AG04450 (cell line): ENCODE data around the gene RPS6KA5. TPM values are rescaled to one million over a fixed set of nuclear protein-coding genes. Genes with fewer than 3 reads are reported as not detected.
"Not testable (repeated sequence)": the region's sequence is repeated elsewhere in the genome, so short reads cannot be mapped to it uniquely, and the experiment has no call there.

Experiments used
- CTCF ChIA-PET: fragments of 300-600, 350-600 bp; formaldehyde crosslinking; extraction: SDS; loops from one replicate; lab custom pipeline; 2022; ENCODE audit warnings: antibody characterized with exemption, inconsistent platforms; lab: Charles Lee
- POLR2A ChIA-PET: fragments of 350-600 bp; formaldehyde crosslinking; extraction: SDS; loops from one replicate; lab custom pipeline; 2021; ENCODE audit warnings: antibody characterized with exemption, inconsistent platforms; lab: Yijun Ruan, JAX
- DNase-seq: peaks from one replicate; pipeline ENCODE4 v3.0.0-alpha.2; 2011; ENCODE audit warnings: low read depth, low spot score
- H3K27ac ChIP-seq: one replicate; pipeline ENCODE4 v1.5.1; 2012; ENCODE audit warnings: low read depth, low read length, control low read depth
- H3K27me3 ChIP-seq: one replicate; pipeline ENCODE4 v1.6.0; 2012; ENCODE audit warnings: low read length; ENCODE audit not compliant: control insufficient read depth, insufficient read depth
- H3K4me3 ChIP-seq: 2 replicates; pipeline ENCODE4 v1.5.1; 2011; ENCODE audit warnings: mild to moderate bottlenecking, low read depth, low read length, control low read depth
- H3K9me3 ChIP-seq: 2 replicates; pipeline ENCODE4 v1.5.1; 2012; ENCODE audit warnings: low read length; ENCODE audit not compliant: control insufficient read depth, insufficient read depth
- polyA plus RNA-seq: library from polyadenylated mRNA; depleted of rRNA; stranded (reverse); fragments of >200 nt; gene quantifications from 2 replicates; pipeline ENCODE4 v1.2.3, GENCODE V29; 2011
- TF ChIP-seq, protein P1 (sequence below): IDR thresholded peaks from 2 replicates; pipeline ENCODE4 v1.5.1; 2011; ENCODE audit warnings: low read depth, low read length, control low read depth, inconsistent platforms

The RPS6KA5 gene
- polyA plus RNA-seq, 1 experiment = 1.5 TPM

DNA sequence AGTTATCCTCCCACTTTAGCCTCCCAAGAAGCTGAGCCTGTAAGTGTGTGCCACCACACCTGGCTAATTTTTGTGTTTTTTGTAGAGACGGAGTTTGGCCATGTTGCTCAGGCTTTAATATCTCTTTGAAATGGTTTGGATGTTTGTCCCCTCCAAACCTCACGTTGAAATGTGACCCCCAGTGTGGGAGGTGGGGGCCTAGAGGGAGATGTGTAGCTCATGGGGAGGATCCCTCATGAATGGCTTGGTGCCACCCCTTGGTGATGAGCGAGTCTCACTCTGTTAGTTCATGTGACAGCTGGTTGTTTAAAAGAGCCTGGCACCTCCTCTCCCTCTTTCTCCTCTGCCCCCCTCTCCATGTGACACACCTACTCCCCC, 220.6 kb downstream of the RPS6KA5 start:
- ChIA-PET POLR2A (no interaction called here), CTCF (interaction anchor here (0.6 to 1.2 kb wide), 2 partner anchors 23 to 26 kb away, joined by 4 to 11 read pairs; no protein-coding TSS in a partner anchor)
- no peak for DNase-seq
- no peaks in the 10 kb centered on the region for H3K27me3 ChIP-seq
- TF ChIP-seq, protein P1, sequence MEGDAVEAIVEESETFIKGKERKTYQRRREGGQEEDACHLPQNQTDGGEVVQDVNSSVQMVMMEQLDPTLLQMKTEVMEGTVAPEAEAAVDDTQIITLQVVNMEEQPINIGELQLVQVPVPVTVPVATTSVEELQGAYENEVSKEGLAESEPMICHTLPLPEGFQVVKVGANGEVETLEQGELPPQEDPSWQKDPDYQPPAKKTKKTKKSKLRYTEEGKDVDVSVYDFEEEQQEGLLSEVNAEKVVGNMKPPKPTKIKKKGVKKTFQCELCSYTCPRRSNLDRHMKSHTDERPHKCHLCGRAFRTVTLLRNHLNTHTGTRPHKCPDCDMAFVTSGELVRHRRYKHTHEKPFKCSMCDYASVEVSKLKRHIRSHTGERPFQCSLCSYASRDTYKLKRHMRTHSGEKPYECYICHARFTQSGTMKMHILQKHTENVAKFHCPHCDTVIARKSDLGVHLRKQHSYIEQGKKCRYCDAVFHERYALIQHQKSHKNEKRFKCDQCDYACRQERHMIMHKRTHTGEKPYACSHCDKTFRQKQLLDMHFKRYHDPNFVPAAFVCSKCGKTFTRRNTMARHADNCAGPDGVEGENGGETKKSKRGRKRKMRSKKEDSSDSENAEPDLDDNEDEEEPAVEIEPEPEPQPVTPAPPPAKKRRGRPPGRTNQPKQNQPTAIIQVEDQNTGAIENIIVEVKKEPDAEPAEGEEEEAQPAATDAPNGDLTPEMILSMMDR = no peak
- H3K4me3 ChIP-seq = no peak overlapping the region
- H3K9me3 ChIP-seq = no peaks in the 10 kb centered on the region
- no peak overlapping the region for H3K27ac ChIP-seq

DNA sequence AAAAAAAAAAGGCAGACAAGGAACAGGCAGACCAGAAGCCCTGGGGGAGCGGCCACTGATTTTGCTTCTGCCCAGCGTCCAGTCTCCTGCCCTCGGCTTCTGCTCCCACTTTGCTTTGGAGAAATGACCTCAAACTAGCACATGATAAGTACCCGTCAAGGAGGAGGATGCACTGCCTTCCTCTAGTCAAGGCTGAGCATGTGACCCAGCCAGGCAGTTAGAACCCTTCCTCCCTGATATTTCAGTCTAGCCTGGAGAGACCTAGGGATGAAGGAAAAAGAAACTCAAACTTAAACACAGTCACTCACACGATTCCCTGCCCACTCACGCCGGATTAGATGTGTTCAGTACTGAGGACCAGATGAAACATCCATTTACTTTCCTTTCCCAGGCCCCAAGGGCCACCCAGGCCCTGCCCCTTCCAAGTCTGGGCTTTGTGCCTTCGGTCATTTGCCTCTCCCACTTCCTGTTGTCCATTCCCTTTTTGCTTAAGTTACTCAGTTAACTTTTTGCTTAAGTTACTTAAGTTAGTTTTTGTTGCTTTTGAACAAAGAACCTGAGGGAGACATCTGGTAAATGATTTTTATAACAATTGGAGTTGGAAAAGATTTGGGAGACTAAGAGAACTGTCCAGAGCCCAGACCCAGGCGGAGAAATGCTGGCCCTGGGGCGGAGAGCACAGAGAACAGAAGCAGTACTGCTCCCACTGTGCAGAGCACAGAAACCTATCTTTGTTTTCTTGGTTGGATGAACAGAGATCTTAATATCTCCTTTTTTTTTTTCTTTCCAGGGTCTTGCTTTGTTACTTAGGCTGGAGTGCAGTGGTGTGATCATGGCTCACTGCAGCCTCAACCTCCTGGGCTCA, 221.2 kb downstream of the RPS6KA5 start:
- TF ChIP-seq, protein P1 = no peak
- ChIA-PET CTCF (no interaction called here), POLR2A (no interaction called here)

DNA sequence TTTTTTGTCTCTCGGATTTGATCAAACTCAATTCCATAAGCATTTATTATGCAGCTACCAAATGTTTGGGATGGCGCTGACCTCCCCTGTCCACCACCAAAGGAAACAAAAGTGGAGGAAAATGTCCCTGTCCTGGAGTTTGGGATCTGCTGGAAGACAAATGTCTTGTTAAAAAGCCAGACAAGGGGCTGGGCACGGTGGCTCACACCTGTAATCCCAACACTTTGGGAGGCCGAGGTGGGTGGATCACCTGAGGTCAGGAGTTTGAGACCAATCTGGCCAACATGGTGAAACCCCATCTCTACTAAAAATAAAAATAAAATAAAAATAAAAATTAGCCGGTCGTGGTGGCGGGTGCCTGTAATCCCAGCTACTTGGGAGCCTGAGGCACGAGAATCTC, 221.9 kb downstream of the RPS6KA5 start:
- H3K27ac ChIP-seq, H3K4me3 ChIP-seq, DNase-seq, CTCF ChIA-PET, POLR2A ChIA-PET, H3K9me3 ChIP-seq, H3K27me3 ChIP-seq: not testable (repeated sequence)

More for the DNA sequence above, 221.2 kb downstream of the RPS6KA5 start:
- no peak for DNase-seq
- no peaks in the 10 kb centered on the region for H3K9me3 ChIP-seq
- H3K27me3 ChIP-seq = no peaks in the 10 kb centered on the region
- no peak overlapping the region for H3K27ac ChIP-seq
- no peak overlapping the region for H3K4me3 ChIP-seq

DNA sequence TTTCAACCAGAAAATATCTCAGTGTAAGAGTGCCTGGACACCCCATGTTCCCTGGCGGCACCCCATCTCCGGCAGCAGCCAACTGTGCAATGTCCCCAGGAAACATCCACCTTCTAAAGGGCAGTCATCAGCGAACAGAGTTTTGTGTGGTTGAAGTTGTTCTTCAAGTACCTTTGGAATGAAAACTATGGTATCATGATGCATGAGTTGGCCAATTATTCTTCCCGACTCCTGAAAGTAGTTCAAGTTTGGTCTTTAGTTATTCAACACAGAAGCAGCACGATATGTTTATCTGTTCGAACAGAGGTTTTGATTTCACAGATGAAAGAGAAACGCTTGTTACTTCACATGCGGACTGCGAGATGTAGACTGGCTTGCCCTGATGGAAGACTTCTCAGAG, 223.1 kb downstream of the RPS6KA5 start:
- POLR2A ChIA-PET = no interaction called here
- DNase-seq = no peak
- TF ChIP-seq, protein P1 = no peak

DNA sequence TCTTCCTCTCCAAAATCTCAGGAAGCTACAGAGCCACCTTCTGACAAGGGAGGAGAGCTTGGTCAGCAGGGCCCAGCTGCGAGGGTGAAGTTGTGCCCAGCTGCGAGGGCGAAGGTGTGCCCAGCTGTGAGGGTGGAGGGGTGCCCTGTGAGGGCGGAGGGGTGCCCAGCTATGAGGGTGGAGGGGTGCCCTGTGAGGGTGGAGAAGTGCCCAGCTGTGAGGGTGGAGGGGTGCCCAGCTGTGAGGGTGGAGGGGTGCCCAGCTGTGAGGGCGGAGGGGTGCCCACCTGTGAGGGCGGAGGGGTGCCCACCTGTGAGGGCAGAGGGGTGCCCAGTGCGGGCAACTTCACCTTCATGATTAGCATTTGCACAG, 223.8 kb downstream of the RPS6KA5 start:
- CTCF ChIA-PET = no interaction called here
- Histone ChIP-seq H3K9me3 (no peaks in the 10 kb centered on the region), H3K27ac (no peak overlapping the region), H3K27me3 (peaks cover 3% of the 10 kb centered on the region), H3K4me3 (no peak overlapping the region)
- TF ChIP-seq, protein P1 = no peak
- POLR2A ChIA-PET = no interaction called here
- DNase-seq = no peak

More for the DNA sequence above, 223.1 kb downstream of the RPS6KA5 start:
- CTCF ChIA-PET = no interaction called here
- Histone ChIP-seq H3K27me3 (no peaks in the 10 kb centered on the region), H3K4me3 (no peak overlapping the region), H3K27ac (no peak overlapping the region), H3K9me3 (no peaks in the 10 kb centered on the region)
